GM19324 (cell line): ENCODE data around the gene GCLC.

Experiments
- ATAC-seq: cut with Tn5 transposase; IDR thresholded peaks from one replicate; pipeline ENCODE4 v1.9.1; 2021; ENCODE audit warnings: mild to moderate bottlenecking, moderate library complexity; ENCODE audit not compliant: unreplicated experiment, low FRiP score

Gene GCLC

DNA sequence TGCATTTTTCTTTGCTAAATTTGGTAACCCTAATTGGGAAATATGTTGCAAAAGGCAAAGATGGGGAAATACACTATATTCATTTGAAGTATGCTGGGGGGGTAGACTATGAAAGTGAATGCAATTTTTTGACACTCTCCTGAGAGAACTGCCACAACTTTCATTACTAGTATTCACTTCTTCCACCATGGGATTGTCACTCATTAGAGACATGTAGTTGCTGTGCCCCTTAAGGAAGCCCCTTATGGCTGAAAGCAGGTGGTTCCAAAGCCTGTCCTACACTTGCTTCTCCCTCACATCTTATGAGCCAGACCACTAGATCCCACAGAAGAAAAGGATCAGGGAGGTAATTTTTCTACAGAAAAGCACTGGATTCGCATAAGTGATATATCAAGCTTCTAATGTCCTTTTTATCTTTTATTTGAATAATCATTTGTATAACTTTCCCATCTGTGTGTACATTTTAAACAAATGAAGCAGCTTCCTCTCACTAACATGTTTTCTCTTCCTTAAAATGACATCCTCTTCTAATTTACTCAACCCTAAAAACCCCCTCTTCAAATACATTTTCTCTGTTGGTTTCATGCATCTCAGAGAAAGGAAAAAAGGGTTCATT, 83.8 kb downstream of the GCLC start:
- no peak for ATAC-seq

DNA sequence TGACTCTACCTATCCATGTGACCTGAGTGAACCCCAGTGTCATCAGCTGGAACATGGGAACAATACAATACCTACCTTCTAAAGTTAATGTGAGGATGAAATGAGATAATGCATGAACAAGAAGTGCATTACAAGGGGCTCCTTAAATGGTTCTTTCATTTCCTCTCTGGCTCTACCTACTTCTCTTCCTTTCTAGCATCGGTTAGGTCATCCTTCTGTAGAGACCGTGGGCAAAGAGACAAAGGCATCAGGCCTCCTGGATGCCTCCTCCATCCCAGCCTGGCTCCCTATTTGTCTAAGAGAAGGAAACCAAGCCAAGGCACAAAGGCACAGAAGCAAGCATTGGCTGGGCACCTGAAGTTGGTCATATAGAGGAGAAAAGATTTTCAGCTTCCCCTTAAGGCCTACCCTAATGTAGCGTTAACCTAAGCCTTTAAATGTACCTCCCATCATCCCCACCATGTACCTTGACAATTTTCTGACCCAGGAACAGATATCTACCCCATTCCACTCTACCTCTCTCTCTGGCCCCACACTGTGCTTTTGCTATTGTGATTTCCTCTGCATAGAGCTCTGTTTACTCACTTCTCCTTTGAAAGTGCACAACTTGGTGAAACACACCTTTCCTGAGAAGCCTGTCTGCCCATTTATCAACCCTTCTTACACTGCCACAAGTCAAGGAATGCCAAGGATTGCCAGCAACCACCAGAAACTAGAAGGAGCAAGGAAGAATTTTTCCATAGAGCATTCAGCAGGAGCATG, 86.6 kb downstream of the GCLC start:
- no peak for ATAC-seq

DNA sequence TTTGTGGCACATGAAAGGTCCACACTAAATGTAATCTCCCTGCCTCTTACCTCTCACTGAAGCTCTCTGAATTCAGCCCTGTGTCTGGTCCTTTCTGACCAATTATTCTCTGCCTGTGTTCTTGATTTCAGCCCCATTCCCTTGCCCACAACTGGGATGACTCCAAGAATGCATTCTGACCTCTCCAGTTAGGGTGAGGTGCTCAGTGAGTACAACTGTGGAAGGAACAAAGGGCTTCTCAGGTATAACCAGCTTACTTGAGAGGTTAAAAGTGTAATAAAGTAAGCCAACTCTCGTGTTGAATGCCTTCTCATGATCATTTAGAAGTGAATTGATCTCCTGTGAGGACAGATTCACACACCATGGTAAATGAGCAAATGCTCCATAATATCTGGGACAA, 88.1 kb downstream of the GCLC start:
- ATAC-seq, result no peak

DNA sequence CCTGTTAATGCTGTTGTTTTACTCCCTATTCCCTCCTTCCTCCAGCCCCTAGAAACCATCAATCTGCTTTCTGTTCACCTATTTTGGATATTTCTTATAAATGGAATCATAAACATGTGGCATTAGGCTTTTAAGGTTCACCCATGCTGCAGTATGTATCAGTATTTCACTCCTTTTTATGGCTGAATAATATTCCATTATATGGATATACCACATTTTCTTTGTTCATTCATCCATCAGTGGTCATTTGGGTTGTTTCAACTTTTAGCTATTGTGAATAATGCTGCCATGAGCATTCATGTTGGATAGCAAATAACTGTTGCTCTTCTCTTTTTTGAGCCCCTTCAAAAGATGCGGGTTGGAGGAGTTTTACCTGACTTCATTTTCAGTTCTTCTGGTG, 89.2 kb downstream of the GCLC start:
- ATAC-seq, result no peak

DNA sequence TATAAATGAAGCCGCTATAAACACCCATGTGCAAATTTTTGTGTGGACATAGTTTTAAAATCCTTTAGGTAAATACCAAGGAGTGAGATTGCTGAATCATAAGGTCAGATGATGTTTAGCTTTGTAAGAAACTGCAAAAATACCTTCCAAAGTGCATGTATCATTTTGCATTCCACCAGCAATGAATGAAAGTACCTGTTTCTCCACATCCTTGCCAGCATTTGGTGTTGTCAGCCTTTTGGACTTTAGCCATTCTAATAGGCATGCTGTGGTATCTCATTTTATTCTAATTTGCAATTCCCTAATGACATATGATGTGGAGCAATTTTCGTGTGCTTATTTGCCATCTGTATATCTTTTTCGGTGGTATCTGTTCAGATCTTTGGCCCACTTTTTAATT, 93.7 kb downstream of the GCLC start:
- ATAC-seq, result no peak

DNA sequence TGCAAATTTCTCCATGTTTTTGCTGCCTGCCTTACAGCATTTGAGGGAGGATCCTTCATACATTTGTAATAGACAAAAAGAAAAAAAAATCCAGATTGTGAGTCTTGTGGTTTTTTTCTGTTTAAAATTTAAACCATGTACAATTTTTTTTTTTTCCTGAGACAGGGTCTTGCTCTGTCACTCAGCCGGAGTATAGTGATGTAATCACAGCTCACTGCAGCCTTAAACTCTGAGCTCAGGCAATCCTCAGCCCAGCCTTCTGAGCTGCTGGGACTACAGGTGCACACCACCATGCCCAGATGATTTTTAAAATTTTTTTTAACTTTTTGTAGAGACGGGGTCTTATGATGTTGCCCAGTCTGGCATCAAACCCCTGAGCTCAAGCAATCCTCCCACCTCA, 97.0 kb downstream of the GCLC start:
- no peak for ATAC-seq
